Liver (tissue), 3 donors: Measurements from ENCODE around the gene TOLLIP.

Experiments used
- FOXA2 ChIP-seq: IDR thresholded peaks from 2 replicates; pipeline ENCODE4 v1.6.1; 2016; ENCODE audit warnings: antibody characterized with exemption
- GABPA ChIP-seq, 2 donors: IDR thresholded peaks in 1 of 2; conservative IDR thresholded peaks in 1 of 2; 2 replicates each; pipeline ENCODE4 v1.6.1; 2016; ENCODE audit warnings: antibody characterized with exemption in 2 of 2, mild to moderate bottlenecking in 1 of 2, moderate library complexity in 1 of 2
- SP1 ChIP-seq: IDR thresholded peaks from 2 replicates; pipeline ENCODE4 v1.6.1; 2018; ENCODE audit warnings: antibody characterized with exemption, mild to moderate bottlenecking
- TAF1 ChIP-seq: conservative IDR thresholded peaks from 2 replicates; pipeline ENCODE4 v1.6.1; 2016; ENCODE audit warnings: antibody characterized with exemption, mild to moderate bottlenecking
- YY1 ChIP-seq: IDR thresholded peaks from 2 replicates; pipeline ENCODE4 v1.6.1; 2016; ENCODE audit warnings: antibody characterized with exemption, mild to moderate bottlenecking
- TF ChIP-seq, protein P1 (sequence below): fragments of 150-350 bp; IDR thresholded peaks from 2 replicates; pipeline ENCODE4 v1.5.1; 2017; ENCODE audit warnings: improper control_type of control experiment, low read depth, low read length; ENCODE audit not compliant: missing input control
- TF ChIP-seq, protein P2 (sequence below): IDR thresholded peaks from 2 replicates; pipeline ENCODE4 v1.6.1; 2016; ENCODE audit warnings: antibody characterized with exemption, mild to moderate bottlenecking
- donor health status: healthy.
- donor health status: healthy.

- TF ChIP-seq, protein P1, sequence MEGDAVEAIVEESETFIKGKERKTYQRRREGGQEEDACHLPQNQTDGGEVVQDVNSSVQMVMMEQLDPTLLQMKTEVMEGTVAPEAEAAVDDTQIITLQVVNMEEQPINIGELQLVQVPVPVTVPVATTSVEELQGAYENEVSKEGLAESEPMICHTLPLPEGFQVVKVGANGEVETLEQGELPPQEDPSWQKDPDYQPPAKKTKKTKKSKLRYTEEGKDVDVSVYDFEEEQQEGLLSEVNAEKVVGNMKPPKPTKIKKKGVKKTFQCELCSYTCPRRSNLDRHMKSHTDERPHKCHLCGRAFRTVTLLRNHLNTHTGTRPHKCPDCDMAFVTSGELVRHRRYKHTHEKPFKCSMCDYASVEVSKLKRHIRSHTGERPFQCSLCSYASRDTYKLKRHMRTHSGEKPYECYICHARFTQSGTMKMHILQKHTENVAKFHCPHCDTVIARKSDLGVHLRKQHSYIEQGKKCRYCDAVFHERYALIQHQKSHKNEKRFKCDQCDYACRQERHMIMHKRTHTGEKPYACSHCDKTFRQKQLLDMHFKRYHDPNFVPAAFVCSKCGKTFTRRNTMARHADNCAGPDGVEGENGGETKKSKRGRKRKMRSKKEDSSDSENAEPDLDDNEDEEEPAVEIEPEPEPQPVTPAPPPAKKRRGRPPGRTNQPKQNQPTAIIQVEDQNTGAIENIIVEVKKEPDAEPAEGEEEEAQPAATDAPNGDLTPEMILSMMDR, result no peak
- no peak for TF ChIP-seq GABPA (IDR thresholded peaks at IDR 0.05 in 1 of 2, conservative IDR thresholded peaks at IDR 0.05 in 1 of 2)
- no peak for TF ChIP-seq TAF1
- no peak for TF ChIP-seq FOXA2
- no peak for TF ChIP-seq SP1
- TF ChIP-seq YY1, result no peak
- TF ChIP-seq, protein P2, sequence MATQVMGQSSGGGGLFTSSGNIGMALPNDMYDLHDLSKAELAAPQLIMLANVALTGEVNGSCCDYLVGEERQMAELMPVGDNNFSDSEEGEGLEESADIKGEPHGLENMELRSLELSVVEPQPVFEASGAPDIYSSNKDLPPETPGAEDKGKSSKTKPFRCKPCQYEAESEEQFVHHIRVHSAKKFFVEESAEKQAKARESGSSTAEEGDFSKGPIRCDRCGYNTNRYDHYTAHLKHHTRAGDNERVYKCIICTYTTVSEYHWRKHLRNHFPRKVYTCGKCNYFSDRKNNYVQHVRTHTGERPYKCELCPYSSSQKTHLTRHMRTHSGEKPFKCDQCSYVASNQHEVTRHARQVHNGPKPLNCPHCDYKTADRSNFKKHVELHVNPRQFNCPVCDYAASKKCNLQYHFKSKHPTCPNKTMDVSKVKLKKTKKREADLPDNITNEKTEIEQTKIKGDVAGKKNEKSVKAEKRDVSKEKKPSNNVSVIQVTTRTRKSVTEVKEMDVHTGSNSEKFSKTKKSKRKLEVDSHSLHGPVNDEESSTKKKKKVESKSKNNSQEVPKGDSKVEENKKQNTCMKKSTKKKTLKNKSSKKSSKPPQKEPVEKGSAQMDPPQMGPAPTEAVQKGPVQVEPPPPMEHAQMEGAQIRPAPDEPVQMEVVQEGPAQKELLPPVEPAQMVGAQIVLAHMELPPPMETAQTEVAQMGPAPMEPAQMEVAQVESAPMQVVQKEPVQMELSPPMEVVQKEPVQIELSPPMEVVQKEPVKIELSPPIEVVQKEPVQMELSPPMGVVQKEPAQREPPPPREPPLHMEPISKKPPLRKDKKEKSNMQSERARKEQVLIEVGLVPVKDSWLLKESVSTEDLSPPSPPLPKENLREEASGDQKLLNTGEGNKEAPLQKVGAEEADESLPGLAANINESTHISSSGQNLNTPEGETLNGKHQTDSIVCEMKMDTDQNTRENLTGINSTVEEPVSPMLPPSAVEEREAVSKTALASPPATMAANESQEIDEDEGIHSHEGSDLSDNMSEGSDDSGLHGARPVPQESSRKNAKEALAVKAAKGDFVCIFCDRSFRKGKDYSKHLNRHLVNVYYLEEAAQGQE, result no peak
Observed at GRCh38 chr11:1348146-1348795, 38.8 kb upstream of the TOLLIP start.
